GM12872 (cell line): Measurements from ENCODE around the gene KLK10.

ENCODE experiments used
- CTCF ChIP-seq: IDR thresholded peaks from 3 replicates; pipeline ENCODE4 v1.5.1; 2011; ENCODE audit warnings: low read depth, mild to moderate bottlenecking, low read length, moderate library complexity; ENCODE audit not compliant: insufficient read depth

KLK10 gene

GRCh38 chr19:51019544-51019925 lies at the start of gene KLK10:
TSS of gene KLK10 (minus strand) at chr19:51019709. CDS start at chr19:51019130, 579 bp downstream.
- TF ChIP-seq CTCF: no peak

GRCh38 chr19:51066393-51067186 lies 47.1 kb upstream of the KLK10 start:
- TF ChIP-seq CTCF: no peak

- TF ChIP-seq CTCF: no peak
Measured at GRCh38 chr19:51065221-51065960, 45.9 kb upstream of the KLK10 start.

- no peak for TF ChIP-seq CTCF
Measured at GRCh38 chr19:51064534-51065220, 45.2 kb upstream of the KLK10 start, which contains the start of gene KLK13. TSS of gene KLK13 (minus strand) at chr19:51065092. CDS start at chr19:51065067, 25 bp downstream.

- TF ChIP-seq CTCF: no peak
Measured at GRCh38 chr19:51063664-51064063, 44.2 kb upstream of the KLK10 start.

- TF ChIP-seq CTCF: no peak
Measured at GRCh38 chr19:51060973-51061372, 41.5 kb upstream of the KLK10 start.

- no peak for TF ChIP-seq CTCF
Measured at GRCh38 chr19:51060336-51060735, 40.8 kb upstream of the KLK10 start.
